COLO668 (cell line): ENCODE data around the gene PVR.
A peak's percentile ranks its signal among the peaks of the same experiment; 100 is the strongest.

Experiments used
- DNase-seq: peaks from one replicate; lab custom pipeline; 2025; ENCODE audit not compliant: unreplicated experiment; lab: John Stamatoyannopoulos, UW

PVR gene

GRCh38 chr19:44642377-44642776, 1.3 kb upstream of the PVR start:
- no peak for DNase-seq

- DNase-seq, result peak; percentile 64
Observed at GRCh38 chr19:44644402-44645016, 799 bp downstream of the PVR start.

- peak; percentile 17 for DNase-seq
Observed at GRCh38 chr19:44645407-44646048, 1.8 kb downstream of the PVR start.

GRCh38 chr19:44646049-44646416, 2.3 kb downstream of the PVR start:
- DNase-seq, result no peak

DNA sequence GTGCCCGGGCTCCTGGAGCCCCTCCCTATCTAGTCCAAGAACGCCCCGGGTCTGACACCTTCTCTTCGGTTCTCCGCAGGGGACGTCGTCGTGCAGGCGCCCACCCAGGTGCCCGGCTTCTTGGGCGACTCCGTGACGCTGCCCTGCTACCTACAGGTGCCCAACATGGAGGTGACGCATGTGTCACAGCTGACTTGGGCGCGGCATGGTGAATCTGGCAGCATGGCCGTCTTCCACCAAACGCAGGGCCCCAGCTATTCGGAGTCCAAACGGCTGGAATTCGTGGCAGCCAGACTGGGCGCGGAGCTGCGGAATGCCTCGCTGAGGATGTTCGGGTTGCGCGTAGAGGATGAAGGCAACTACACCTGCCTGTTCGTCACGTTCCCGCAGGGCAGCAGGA, 3.4 kb downstream of the PVR start:
- no peak for DNase-seq

DNA sequence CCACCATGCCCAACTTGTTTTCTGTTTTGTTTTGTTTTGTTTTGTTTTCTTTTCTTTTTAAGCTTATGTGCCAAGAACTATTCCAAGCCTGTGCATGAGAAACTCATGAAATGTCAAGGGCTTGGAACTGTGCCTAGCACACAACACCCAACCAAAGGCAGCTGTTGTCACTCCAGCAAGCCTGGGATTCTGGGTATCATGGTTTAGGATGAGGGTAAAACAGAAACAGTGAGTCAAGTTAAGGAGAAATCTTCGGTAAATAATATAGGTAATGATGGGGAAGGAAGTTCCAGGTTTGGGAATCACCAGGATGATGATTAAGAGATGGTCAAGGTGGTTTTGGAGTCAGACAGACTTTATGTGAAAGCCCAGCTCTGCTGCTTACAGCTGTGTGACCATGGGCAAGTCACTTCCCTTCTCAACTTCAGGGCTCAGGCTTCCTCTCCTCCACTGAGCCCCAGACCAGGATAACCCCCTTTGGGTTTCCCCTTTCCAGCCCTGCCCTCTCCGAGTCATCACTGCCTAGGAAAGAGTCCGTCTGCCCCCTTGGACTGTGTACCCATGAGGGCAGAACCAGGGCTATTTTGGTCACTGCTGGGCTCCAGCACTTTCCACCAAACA, 5.0 kb downstream of the PVR start:
- no peak for DNase-seq

DNA sequence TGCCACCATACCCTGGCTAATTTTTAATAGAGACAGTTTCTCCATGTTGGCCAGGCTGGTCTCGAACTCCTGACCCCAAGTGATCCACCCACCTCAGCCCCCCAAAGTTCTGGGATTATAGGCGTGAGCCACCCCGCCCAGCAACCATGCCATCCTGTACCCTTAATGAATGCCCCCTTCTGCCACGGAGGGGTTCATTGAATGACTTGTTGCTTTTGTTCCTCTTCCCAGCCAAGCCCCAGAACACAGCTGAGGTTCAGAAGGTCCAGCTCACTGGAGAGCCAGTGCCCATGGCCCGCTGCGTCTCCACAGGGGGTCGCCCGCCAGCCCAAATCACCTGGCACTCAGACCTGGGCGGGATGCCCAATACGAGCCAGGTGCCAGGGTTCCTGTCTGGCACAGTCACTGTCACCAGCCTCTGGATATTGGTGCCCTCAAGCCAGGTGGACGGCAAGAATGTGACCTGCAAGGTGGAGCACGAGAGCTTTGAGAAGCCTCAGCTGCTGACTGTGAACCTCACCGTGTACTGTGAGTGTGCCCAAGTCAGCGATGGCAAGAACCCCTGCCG, 6.0 kb downstream of the PVR start:
- no peak for DNase-seq

DNA sequence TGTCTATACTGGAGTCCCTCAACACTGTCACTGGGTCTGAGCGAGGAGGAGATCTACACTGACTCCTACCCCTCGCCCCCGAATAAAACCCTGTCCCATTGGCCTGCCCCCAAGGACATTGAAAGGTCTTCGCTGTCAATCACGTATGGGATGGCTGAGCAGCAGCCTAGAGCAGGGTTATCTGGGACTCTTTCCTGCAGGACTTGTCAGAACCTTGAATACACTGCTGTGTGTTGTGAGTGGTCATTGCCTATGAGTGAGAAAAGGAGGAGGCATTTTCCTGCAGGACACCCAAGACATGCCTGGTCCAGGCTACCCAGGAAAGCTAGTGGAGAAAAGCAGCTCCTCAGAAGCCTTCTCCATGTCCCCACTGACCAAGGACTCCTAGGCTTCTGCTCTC, 9.6 kb downstream of the PVR start:
- no peak for DNase-seq

DNA sequence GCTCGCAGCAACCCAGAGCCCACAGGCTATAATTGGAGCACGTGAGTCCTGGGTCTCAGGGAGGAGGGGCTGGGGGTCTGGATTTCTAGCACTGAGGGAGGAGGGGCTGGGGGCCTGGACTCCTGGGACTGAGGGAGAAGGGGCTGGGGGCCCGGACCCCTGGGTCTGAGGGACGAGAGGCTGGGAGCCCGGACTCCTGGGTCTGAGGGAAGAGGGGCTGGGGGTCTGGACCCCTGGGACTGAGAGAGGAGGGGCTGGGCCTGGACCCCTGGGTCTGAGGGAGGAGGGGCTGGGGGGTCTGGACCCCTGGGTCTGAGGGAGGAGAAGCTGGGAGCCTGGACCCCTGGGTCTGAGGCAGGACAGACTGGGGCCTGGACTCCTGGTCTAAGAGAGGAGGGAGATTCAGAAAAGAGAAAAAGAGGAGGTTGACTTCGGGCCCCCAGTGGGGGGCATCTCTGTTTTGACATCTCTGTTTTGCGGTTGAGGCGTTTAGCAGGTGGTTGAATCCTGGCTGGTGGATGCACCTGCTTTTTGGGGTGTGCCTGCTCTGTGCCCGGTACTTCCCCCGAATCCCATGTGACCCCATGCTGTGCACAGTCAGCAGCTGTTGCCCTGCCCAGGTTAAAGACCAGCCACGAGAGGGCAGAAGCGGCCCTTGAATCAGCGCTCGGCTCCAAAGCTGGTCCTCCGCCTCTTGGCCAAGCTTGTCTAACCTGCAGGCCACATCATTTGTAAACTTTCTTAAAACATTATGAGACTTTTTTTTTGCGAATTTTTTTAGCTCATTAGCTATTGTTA, 10.5 kb downstream of the PVR start:
- DNase-seq, result peak; percentile 90

- DNase-seq, result peak; percentile 43
Observed at GRCh38 chr19:44657211-44657921, 13.7 kb downstream of the PVR start.

- DNase-seq, result no peak
Observed at GRCh38 chr19:44658069-44658733, 14.5 kb downstream of the PVR start.

DNA sequence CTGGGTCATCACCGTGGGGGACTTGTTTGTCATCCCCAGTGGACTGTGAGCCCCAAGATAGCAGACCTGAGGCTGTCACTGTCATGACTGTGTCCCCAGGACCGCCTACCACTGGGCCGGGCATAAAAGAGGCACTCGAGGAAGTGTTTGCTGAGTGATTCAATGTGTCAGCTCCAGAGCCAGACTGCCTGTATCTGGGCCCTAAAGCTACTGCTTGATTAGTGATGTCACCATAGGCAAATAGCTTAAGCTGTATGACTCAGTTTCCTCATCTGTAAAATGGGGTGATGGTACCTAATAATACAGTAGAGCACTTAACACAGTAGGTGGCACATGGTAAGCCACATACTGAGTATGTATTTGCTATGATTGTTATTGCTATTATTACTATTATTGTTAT, 16.4 kb downstream of the PVR start:
- DNase-seq, result no peak

GRCh38 chr19:44661205-44661604, 17.5 kb downstream of the PVR start:
- DNase-seq, result no peak

DNA sequence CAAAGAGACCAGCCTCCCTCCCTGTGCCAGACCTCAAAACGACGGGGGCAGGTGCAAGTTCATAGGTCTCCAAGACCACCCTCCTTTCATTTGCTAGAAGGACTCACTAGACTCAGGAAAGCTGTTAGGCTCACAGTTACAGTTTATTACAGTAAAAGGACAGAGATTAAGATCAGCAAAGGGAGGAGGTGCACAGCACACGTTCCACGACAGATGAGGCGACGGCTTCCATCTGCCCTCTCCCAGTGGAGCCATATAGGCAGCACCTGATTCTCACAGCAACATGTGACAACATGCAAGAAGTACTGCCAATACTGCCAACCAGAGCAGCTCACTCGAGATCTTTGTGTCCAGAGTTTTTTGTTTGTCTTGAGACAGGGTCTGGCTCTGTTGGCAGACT, 18.2 kb downstream of the PVR start:
- no peak for DNase-seq

DNA sequence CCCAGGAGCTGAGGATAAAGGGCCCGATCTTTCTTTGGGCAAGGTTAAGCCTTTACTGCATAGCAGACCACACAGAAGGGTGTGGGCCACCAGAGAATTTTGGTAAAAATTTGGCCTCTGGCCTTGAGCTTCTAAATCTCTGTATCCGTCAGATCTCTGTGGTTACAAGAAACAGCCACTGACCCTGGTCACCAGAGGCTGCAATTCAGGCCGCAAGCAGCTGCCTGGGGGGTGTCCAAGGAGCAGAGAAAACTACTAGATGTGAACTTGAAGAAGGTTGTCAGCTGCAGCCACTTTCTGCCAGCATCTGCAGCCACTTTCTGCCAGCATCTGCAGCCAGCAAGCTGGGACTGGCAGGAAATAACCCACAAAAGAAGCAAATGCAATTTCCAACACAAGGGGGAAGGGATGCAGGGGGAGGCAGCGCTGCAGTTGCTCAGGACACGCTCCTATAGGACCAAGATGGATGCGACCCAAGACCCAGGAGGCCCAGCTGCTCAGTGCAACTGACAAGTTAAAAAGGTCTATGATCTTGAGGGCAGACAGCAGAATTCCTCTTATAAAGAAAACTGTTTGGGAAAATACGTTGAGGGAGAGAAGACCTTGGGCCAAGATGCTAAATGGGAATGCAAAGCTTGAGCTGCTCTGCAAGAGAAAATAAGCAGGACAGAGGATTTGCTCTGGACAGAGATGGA, 19.1 kb downstream of the PVR start:
- no peak for DNase-seq

DNA sequence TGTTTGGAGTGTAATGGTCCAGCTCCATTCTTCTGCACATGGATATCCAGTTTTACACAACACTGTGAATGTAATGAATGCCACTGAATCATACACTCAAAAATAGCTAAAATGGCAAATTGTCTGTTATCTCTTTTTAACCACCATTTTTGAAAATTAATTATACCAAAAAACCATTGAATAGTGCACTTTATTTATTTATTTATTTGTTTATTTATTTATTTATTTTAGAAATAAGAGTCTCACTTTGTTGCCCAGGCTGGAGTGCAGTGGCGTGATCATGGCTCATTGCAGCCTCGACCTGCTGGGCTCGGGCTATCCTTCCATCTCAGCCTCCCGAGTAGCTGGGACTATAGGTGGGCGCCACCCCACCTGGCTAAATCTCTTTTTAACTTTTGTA, 20.3 kb downstream of the PVR start:
- no peak for DNase-seq

DNA sequence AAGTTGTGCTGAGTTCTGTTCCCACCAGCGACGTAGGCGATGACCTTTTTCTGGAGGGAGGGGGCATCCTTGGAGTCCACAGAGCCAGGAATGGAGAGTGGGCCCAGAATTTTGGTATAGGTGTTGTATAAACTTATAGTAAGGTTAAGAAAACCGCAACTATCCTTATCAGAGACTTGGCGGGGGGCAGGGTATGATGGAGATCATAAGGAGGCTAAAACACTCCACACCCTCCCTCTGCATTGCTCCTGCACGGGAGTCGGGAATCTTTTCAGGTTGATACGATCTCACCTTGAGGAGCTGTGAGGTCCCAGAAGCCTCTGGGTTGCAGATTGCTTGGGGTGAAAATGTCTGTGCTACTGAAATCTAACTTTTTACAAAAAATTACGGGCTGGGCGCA, 21.3 kb downstream of the PVR start:
- DNase-seq, result no peak

GRCh38 chr19:44666852-44667556, 23.3 kb downstream of the PVR start:
- DNase-seq, result no peak
